Middle frontal gyrus (tissue), 1 donor: ENCODE measurements around the gene PHYKPL.

Experiments
- DNase-seq: peaks from one replicate; pipeline ENCODE4 v3.0.0-alpha.2; 2015; ENCODE audit warnings: low spot score; ENCODE audit errors: extremely low spot score

Gene PHYKPL

DNA sequence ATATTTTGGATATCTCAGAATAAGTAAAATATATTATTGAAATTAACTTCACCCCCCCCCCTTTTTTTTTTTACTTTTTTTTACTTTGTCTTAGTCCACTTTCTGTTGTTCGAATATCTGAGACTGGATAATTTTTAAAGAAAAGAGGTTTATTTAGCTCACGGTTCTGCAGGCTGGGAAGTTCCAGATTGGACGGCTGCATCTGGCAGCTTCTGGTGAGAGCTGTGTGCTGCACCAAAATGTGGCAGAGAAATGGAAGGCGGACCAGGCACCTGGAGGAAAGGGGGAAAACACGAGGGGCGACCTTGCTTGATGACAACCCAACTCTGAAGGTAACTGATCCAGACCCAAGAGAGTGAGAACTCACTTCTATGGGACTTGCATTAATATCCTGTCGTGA, 39.8 kb downstream of the PHYKPL start:
- DNase-seq, result no peak

DNA sequence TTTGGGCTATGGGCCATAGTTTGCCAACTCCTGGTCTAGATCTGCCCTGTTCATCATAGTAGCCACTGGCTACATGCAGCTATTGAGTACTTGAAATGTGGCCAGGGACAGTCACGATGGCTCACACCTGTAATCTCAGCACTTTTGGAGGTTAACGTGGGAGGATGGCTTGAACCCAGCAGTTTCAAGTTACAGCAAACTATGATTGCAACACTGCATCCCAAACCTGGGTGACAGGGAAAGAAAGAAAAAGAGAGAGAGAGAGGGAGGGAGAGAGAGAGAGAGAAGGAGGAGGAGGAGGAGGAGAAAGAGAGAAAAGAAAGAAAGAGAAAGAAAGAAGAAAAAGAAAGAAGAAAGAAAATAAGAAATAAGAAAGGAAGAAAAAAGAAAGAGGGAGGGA, 40.4 kb downstream of the PHYKPL start:
- no peak for DNase-seq

DNA sequence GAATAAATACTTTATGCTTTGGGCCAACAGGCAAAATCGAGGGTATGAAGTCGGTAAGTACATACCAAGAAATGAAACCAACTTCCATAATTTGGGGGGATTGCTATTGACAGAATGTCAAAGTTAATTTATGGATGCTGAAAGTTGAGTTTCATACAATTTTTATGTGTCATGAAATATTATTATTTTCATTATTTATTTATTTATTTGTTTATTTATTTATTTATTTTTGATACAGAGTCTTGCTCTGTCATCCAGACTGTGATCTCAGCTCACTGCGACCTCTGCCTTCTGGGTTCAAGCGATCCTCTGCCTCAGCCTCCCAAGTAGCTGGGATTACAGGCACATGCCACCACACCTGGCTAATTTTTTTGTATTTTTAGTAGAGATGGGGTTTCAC, 40.9 kb downstream of the PHYKPL start:
- DNase-seq, result no peak

DNA sequence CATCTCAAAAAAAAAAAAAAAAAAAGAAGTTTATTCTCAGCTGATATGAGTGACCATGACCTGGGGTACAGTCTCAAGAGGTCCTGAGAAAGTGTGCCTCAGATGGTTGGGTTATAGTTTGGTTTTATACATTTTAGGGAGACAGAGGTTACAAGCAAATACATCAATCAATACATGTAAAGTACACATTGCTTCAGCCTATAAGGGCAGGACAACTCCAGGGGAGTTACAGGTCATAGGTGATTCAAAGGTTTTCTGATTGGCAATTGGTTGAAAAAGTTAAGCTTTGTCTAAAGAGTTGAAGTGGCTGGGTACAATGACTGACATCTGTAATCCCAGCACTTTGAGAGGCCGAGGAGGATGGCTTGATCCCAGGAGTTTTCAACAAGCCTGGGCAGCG, 43.2 kb downstream of the PHYKPL start:
- DNase-seq, result no peak

DNA sequence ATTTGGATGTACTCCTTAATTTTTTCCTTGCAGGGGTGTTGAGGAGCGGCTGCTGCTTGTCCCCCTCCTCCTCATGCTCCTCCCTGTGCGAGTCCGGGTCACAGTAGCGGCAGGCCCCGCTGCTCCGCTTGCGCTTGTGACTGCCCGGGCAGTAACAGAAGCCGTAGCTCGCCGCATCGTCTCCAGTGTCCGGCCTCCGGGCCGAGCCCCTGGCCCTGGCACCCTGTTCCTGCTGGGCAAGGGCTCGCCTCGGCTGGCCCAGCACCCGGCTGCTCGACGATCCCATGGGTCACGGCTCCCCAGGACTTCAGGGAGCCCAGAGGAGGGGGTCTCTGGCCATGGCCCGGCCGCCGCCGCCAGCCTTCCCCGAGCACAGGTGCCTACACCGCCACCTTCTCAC, 45.6 kb downstream of the PHYKPL start, which contains the start of gene GMCL2:
Gene GMCL2, minus strand, starts transcription at position 358 of the 400 bp plus-strand sequence. Its CDS starts 72 bp downstream, at position 286.
- no peak for DNase-seq

DNA sequence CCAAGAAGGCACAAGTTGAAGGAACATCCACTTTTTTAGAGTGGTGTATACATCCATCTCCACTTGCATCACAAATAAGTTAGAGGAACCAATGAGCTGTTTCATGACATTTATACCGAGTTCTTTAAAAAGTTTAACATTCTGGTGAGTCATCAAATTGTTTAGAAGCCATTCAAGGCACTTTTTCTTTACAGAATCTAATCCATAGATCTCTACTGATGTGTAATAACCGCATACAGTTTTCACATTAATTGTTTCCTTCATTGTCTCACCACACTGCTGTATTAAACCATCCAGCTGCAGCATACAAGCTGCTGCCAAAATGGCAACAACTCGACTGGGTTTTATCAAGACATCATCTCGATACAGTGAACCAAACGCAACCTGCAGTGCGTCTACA, 46.2 kb downstream of the PHYKPL start:
- no peak for DNase-seq

DNA sequence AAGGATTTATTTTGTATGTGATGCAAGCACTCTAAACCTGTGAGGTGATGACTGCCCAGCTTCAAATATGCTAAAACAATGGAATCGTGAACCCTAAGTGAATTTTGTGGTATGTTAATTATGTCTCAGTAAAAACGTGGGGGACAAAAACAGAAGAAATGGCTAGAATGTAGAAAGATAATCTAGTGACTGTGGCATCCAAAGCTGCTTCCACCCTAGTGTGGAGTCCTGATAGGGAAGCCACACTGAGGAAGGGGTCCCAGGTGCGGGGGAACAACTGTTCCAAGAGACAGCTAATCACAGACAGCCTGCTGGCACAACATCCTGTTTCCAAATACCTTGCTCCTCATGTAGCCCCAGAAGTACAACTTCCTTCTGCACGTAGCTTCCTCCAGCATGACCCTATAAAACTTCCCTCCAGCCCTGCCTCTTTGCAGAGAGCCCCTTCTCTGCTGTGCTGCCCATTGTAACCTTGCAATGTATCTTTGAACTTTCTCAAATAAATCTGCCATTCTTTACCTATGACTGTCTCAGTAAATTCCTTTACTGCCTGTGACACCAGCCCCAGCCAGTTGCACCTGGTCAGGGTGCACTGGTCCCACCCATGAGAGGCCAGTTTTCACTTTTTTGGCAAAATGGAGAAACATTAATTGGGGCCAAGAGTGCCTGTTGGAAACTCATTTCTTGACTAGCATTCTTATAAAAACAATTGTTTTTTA, 50.3 kb downstream of the PHYKPL start:
- no peak for DNase-seq

DNA sequence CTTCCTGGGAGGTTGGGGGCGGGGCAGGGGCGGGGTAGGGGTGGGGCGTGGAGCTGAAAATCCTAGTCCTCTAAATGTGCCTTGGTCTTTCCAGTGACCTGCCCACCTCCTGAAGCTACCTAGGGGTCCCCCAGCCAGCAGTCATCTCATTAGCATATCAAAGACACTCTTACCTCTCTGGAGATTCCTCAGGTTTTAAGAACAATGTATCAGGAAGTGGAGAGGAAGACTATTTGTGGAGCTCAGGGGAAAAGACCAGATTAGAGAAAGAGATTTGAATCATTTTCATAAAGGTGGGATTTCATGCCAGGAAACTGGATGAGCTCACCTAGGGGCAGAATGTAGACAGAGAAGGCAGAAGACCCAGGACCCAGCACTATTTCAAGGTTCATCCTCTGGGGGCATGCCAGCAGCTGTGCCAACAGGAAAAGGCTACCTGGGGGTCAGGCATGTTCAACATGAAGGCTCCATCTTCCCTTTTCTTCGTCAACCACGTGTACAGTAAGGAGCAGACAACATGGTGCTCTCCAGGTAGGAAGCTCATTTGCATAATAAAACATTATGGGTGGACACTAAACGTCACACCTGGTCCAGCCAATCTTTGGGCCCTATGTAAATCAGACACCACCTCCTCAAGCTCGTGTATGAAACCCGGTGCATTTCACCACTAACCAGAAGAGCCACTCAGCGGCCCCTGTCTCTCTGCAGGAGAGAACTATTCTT, 52.3 kb downstream of the PHYKPL start:
- DNase-seq, result no peak

DNA sequence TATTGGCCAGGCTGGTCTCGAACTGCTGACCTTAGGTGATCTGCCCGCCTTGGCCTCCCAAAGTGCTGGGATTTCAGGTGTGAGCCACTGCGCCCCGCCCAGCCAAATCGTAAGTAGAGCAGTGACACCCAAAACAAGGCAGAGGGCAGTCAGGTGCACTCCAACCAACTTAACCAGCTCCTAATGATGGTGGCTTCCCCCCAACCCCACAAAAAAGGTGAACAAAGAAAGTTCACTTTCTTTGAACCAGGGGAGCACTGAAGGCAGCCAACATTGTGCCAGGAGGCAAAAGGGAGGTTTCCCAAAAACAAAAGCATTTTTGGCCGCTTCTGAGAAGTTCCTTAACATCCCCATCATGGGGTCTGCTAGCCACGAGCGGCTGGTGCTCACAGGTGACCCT, 55.0 kb downstream of the PHYKPL start:
- no peak for DNase-seq

DNA sequence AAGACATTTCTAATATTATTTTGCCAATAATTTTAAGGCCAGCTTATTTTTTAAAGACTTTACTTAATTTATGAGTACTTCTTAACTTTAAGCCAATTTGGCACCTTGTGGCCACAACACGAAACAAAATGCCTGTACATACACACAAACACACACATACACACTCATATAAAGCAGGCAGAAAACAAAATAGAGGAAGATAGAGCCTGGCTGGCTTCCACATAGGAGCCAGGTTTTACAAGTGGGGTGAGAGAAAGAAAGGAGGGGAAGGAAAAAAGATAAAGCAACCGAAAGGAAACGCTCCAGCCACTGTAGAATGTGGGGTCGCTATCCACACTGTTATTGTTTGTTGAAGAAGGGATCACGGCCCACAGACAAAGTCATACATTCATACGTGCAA, 55.8 kb downstream of the PHYKPL start:
- DNase-seq, result no peak

DNA sequence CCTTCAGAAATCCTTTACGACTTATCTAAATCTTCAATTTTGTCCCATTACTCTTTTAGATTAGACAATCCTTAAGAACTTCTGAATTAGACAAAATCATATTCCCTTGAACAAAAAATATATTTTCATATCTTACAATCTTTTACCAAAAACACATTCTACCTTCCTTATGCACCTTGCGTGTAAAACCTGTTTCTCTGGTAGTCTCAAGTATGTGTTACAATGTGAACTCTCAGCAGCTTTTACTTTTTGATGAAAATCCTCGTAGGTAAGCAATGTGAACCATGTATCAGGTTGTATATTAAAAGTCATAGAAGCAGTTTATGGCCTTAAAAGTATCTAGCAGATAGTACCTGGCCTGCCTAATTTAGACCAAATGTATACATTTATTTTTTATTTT, 58.1 kb downstream of the PHYKPL start:
- DNase-seq, result no peak

DNA sequence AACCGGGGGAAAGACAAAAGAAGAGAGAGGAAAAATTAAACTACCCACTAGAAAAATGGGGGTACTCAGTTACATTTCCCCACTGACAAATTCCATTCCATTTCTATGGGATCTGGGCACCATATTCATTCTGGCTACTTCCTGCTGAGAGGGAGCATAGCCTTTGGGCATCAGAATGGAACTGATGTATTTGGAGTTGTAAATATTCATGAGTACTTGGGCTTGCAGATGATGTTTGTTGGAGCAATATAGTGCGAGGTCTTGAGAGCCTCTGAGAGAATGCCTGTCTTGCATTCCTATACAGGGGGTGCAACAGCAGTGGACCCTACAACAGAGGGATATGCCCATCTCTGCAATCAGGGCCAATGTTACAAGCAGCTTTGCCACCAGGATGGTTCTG, 62.1 kb downstream of the PHYKPL start:
- no peak for DNase-seq

DNA sequence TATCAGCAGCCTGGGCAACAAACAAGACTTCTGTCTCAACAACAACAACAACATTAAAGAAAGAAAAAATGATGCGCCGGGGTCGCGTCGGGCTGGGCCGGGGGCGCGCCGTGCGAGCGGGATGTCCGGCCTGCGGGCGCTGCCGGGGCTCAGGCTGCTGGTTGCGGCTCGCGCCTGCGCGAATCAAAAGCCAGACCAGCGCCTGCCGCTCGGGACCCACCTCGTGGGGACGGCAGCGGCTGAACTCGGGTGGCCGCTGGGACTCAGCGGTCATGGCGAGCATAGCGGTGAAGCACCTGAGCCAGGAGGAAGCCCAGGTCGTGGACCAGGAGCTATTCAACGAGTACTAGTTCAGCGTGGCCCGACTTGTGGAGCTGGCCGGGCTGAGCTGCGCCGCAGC, 67.0 kb downstream of the PHYKPL start:
- DNase-seq, result no peak

DNA sequence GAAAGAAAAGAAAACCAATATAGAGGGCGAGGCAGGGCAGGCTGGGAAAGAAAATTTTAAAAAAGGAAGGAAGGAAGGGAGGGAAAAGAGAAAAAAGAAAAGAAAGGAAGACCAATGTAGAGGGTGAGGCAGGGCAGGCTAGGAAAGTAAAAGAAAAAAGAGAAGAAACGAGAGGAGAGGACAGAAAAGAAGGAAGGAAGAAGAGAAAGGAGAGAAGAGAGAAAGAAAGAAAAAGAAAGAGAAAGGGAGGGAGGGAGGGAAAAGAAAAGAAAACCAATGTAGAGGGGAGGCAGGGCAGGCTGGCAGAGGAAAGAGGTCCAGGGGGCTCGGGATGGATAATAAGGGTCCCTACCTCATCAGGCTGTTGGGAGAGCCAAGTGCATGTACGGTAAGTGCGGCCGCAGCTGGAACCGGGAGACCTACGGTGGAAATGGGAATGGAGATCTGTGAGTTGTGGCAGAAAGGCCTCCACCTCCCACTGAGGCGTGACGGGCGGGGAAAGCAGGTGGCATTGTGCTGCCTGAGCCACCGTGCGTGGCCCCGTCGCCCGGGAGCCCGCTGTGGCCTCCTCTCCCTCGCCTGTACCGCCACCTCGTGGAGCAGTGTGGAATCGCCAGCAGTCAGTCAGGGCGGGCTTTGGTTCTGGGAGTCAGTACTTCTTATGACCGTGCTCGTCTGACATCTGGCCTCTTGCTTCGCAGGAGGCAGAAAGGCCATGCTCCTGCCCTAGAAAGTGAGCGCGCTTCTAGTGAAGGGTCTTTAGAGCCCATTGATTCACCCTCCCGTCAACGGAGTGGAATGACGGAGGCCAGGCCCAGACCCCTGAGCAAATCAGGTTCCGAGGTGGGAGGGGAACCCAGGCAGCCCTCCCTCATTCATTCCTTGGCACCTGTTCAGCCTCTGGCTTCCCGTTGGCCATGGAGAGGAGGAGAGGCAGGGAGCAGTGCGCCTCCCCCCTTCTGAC, 68.5 kb downstream of the PHYKPL start:
- peak; percentile 60 for DNase-seq

DNA sequence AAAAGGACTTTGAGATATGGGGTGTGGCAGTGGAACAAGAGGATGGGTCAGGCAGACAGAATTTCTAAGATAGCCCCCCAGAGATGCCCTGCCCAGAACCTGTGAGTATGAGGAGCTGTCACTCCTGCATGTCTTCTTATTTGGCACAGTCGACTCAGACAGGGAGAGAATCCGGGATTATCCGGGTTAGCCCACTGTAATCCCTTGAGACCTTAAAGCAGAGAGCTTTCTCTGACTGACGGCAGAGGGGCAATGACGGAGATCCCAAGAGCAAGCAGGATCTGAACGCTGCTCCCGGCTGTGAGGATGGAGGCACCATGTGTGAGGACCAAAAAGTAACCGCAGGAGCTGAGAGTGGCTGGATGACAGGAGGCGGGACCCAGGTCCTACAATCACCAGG, 70.1 kb downstream of the PHYKPL start:
- no peak for DNase-seq

DNA sequence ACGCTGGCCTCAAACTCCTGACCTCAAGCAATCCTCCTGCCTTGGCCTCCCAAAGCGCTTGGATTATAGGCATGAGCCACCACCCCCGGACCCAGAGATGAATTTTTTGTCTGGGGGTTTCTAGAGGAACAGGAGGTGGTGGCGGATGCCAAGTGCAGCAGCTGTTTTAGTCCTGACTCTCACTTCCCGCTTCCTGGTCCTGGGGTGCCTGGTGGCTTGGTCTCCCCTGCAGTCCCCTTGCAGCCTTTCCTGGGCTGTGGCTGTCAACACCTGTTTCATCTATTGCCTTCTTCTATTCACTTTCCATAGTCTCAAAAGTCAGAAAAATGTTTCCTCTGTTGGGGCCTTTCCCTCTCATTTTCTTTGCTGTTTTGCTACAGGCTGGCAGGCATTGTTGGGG, 72.4 kb downstream of the PHYKPL start:
- DNase-seq, result no peak
